ENCODE measurements around the gene MARK3. TPM values are rescaled to one million over a fixed set of nuclear protein-coding genes. Genes with fewer than 3 reads are reported as not detected.

The MARK3 gene
- total RNA-seq, 1 donor from 2014 or later: 84.2 TPM

DNA sequence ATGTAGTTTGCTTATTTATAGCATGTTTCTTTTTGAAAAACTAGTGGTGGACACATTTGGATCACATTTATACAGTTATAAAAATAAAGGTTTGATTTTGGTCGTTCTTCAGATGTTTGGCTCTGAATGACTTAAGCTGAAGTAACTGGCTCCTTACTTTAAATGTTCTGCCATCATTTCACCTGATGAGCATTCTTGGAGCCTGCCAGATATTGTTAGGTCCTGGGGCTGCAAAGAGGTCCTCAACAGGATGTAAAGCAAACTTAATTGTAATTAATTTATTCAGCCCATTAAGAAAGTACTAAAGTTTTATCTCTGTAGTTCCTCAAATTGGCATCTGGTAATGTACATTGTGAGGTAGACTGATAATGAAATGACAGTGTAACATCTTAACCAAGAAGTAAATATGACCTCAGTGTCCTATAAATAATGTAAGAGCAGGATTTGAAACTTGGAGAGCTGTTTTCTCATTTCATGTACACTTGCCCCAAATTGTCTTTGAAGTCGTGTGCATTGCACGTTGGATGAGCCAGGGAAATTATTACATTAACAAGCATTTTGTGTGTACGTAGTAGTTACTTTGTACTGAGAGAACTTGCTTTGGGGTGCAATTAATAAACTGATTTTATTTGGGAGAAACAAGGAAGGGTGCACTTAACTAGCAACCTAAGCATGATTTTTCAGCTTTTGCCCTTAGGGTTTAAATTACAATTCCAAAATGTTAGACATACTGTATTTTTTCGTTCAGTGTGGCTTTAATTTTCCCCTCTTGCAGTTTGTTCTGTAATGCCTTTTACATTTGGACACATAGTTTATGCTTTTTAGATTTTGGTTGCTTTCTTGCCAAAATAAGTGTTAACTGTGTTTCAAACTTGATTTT is 43.7 kb upstream of the MARK3 start:
- Mint-ChIP-seq H3K4me3 (ENCODE audit: unreplicated experiment) (no peak overlapping the region), H3K4me1 (ENCODE audit: unreplicated experiment) (peaks cover 11% of the 10 kb centered on the region), H3K9me3 (ENCODE audit: unreplicated experiment) (no peaks in the 10 kb centered on the region), H3K27ac (ENCODE audit: unreplicated experiment) (no peak overlapping the region), H3K36me3 (ENCODE audit: unreplicated experiment) (peaks cover 78% of the 10 kb centered on the region), H3K27me3 (ENCODE audit: unreplicated experiment) (no peaks in the 10 kb centered on the region)
- DNase-seq (ENCODE audit: extremely low spot score, unreplicated experiment): no peak
- TF ChIP-seq, protein P1, sequence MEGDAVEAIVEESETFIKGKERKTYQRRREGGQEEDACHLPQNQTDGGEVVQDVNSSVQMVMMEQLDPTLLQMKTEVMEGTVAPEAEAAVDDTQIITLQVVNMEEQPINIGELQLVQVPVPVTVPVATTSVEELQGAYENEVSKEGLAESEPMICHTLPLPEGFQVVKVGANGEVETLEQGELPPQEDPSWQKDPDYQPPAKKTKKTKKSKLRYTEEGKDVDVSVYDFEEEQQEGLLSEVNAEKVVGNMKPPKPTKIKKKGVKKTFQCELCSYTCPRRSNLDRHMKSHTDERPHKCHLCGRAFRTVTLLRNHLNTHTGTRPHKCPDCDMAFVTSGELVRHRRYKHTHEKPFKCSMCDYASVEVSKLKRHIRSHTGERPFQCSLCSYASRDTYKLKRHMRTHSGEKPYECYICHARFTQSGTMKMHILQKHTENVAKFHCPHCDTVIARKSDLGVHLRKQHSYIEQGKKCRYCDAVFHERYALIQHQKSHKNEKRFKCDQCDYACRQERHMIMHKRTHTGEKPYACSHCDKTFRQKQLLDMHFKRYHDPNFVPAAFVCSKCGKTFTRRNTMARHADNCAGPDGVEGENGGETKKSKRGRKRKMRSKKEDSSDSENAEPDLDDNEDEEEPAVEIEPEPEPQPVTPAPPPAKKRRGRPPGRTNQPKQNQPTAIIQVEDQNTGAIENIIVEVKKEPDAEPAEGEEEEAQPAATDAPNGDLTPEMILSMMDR (IDR thresholded peaks at IDR 0.05): no peak

DNA sequence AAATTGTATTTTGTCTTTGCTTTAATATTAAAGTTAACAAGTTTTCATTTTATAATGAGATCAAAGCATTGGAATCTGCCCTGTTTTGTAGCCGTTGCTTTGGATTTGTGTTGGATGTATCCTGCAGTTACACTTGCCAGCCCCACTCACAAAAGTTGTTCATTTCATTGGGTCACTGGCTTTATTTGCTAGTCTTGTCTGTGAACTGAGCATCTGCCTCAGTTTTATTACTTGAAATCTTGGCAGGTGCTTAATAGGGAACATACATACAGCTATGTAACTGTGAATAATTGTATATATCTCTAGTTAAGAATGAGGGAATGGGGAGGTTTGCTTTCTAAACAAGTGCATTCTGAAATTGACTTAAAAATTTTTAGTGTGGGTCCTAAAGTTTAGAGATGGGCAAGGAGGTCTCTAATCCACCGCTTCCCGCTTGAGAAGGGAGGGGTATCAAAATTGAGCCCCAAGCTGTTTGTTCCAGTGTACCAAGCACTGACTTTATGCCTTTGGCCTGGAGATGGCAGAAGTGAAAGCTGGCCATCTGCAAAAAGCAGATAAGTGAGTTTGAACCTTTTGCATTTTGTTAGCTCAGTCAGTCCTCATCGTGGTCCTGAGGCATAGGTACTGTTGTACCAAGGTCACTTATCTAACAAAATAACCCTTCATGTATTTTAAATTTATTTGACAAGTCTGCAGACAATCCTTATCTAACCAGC is 41.9 kb upstream of the MARK3 start:
- Mint-ChIP-seq H3K27ac (ENCODE audit: unreplicated experiment) (no peak overlapping the region), H3K36me3 (ENCODE audit: unreplicated experiment) (peaks cover 61% of the 10 kb centered on the region), H3K4me3 (ENCODE audit: unreplicated experiment) (no peak overlapping the region), H3K9me3 (ENCODE audit: unreplicated experiment) (no peaks in the 10 kb centered on the region), H3K27me3 (ENCODE audit: unreplicated experiment) (no peaks in the 10 kb centered on the region), H3K4me1 (ENCODE audit: unreplicated experiment) (peaks cover 7% of the 10 kb centered on the region)
- no peak for DNase-seq (ENCODE audit: extremely low spot score, unreplicated experiment)
- TF ChIP-seq, protein P1 (IDR thresholded peaks at IDR 0.05): no peak

DNA sequence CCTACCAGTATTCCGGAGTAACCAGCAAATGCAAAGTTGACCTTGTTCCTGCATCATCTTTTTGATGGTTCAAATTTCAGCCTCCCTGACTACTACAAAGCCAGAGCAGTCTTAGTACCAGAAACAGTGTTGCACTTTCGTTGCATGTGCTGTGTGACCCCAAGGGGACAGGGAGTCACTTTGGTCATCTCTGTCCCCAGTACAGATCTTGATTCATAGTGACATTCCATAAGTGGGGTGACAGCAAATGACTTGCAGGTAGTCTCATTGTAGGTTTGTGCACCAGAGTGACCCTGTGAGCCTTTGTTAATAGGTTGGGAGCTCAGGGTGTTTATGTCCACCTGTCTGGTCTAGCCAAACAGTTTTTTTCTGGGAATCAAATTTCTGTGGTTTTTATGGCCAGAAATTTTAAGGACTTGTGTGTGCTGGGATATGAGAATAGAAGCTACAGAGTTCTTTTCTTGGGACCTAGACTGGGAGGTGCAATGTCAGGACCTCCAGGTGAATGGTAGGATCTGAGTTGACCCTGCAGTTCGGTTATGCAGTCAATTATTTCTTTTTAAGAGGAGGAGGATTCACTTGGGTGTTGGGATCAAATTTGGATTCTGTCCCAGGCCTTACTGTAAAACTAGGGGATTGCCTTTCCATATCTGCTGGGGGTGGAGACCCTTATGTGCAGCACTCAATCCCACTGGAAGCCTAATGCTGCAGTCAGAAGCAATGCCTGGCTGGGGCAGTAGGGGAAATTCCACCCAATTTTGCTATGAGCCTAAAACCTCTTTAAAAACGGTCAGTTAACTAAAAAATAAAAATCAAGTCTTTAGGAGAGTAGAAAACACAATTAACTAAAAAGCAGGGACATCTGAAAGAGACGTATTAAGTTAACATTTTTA is 41.1 kb upstream of the MARK3 start:
- H3K27me3 Mint-ChIP-seq (ENCODE audit: unreplicated experiment): no peaks in the 10 kb centered on the region
- peaks cover 53% of the 10 kb centered on the region for H3K36me3 Mint-ChIP-seq (ENCODE audit: unreplicated experiment)
- no peak overlapping the region for H3K4me3 Mint-ChIP-seq (ENCODE audit: unreplicated experiment)
- TF ChIP-seq, protein P1 (IDR thresholded peaks at IDR 0.05): no peak
- no peak for DNase-seq (ENCODE audit: extremely low spot score, unreplicated experiment)
- peaks cover 7% of the 10 kb centered on the region for H3K4me1 Mint-ChIP-seq (ENCODE audit: unreplicated experiment)
- H3K9me3 Mint-ChIP-seq (ENCODE audit: unreplicated experiment): no peaks in the 10 kb centered on the region
- H3K27ac Mint-ChIP-seq (ENCODE audit: unreplicated experiment): no peak overlapping the region

DNA sequence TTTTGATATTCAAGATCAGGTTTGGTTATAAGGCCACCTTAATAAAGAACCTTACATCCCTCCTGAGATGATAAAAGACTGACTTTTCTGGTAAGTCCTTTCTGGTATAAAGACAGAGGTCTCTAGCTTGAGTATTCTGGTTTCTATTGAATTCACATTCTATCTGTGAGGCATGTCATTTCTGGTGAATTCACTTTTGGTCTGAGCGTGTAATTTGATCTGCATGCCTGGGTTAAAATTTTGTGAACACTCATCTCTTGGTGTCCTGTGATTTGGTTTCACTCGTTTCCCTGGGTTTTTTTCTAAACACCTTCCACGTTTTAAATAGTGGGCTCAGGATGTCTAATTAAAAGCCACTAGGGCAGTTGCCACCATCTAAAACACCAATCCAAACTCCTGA is 38.9 kb upstream of the MARK3 start:
- TF ChIP-seq, protein P1 (IDR thresholded peaks at IDR 0.05): no peak
- peaks cover 7% of the 10 kb centered on the region for H3K4me1 Mint-ChIP-seq (ENCODE audit: unreplicated experiment)
- no peak overlapping the region for H3K27ac Mint-ChIP-seq (ENCODE audit: unreplicated experiment)
- H3K4me3 Mint-ChIP-seq (ENCODE audit: unreplicated experiment): no peak overlapping the region
- no peak for DNase-seq (ENCODE audit: extremely low spot score, unreplicated experiment)
- H3K9me3 Mint-ChIP-seq (ENCODE audit: unreplicated experiment): no peaks in the 10 kb centered on the region
- H3K27me3 Mint-ChIP-seq (ENCODE audit: unreplicated experiment): no peaks in the 10 kb centered on the region
- H3K36me3 Mint-ChIP-seq (ENCODE audit: unreplicated experiment): peaks cover 34% of the 10 kb centered on the region

All from osteocyte (in vitro differentiated cells).